OCI-LY3 (cell line): ENCODE data around the gene MYO16.

Experiments
- H2AFZ ChIP-seq: fragments of 200-600, 300-600 bp; shearing (Covaris generic); 2 replicates; pipeline ENCODE4 v1.6.0; 2014; ENCODE audit warnings: antibody characterized with exemption, low read depth, low read length
- H3K27ac ChIP-seq: fragments of 200-600, 300-600 bp; sonication (generic); 2 replicates; pipeline ENCODE4 v1.5.1; 2014; ENCODE audit warnings: mild to moderate bottlenecking, low read length, moderate library complexity, mixed read lengths
- H3K27me3 ChIP-seq: fragments of 200-600, 300-600 bp; sonication (generic); 2 replicates; pipeline ENCODE4 v1.6.1; 2014; ENCODE audit warnings: low read depth, low read length, mixed read lengths
- H3K36me3 ChIP-seq: fragments of 200-600, 300-600 bp; sonication (generic); replicated peaks from 2 replicates; pipeline ENCODE3; 2014; ENCODE audit warnings: low read depth, low read length, mixed read lengths
- H3K4me1 ChIP-seq: fragments of 300-600, 200-600 bp; sonication (generic); 2 replicates; pipeline ENCODE4 v1.6.1; 2014; ENCODE audit warnings: low read length, mixed read lengths
- H3K4me2 ChIP-seq: fragments of 200-600, 300-600 bp; sonication (generic); 2 replicates; pipeline ENCODE4 v1.6.1; 2014; ENCODE audit warnings: low read length, mixed read lengths
- H3K4me3 ChIP-seq: fragments of 300-600, 200-600 bp; sonication (generic); 2 replicates; pipeline ENCODE4 v1.5.1; 2014; ENCODE audit warnings: antibody characterized with exemption, mild to moderate bottlenecking, low read length, moderate library complexity
- H3K79me2 ChIP-seq: fragments of 300-600, 200-600 bp; shearing (Covaris generic); 2 replicates; pipeline ENCODE4 v1.6.1; 2014; ENCODE audit warnings: mild to moderate bottlenecking, low read length, mixed read lengths
- H3K9ac ChIP-seq: fragments of 300-600, 200-600 bp; shearing (Covaris generic); 2 replicates; pipeline ENCODE4 v1.6.0; 2014; ENCODE audit warnings: mild to moderate bottlenecking, low read length, moderate library complexity
- H3K9me3 ChIP-seq: fragments of 200-600, 300-600 bp; shearing (Covaris generic); 2 replicates; pipeline ENCODE4 v1.6.1; 2014; ENCODE audit warnings: low read length, mixed read lengths; ENCODE audit not compliant: insufficient read depth
- H4K20me1 ChIP-seq: fragments of 200-600, 300-600 bp; sonication (generic); 2 replicates; pipeline ENCODE4 v1.6.1; 2016; ENCODE audit warnings: low read length, mixed read lengths; ENCODE audit not compliant: insufficient read depth
- CTCF ChIP-seq: fragments of 200-600, 300-600 bp; sonication (generic); IDR thresholded peaks from 2 replicates; pipeline ENCODE4 v1.5.1; 2014; ENCODE audit warnings: antibody characterized with exemption, low read length, low read depth
- EZH2phosphoT487 ChIP-seq: fragments of 200-600 bp; shearing (Covaris generic); IDR thresholded peaks from 2 replicates; pipeline ENCODE4 v1.6.1; 2018; ENCODE audit warnings: antibody characterized with exemption, mixed run types, low read depth

MYO16 gene

GRCh38 chr13:108656742-108657141 lies 27.3 kb downstream of the MYO16 start:
- Histone ChIP-seq H3K79me2 (no peaks in the 10 kb centered on the region), H4K20me1 (no peaks in the 10 kb centered on the region), H3K4me2 (no peak overlapping the region), H2AFZ (no peak overlapping the region), H3K9ac (no peak overlapping the region), H3K9me3 (no peaks in the 10 kb centered on the region), H3K36me3 (no peaks in the 10 kb centered on the region), H3K27me3 (no peaks in the 10 kb centered on the region), H3K4me3 (no peak overlapping the region), H3K4me1 (no peaks in the 10 kb centered on the region), H3K27ac (no peak overlapping the region)
- TF ChIP-seq EZH2phosphoT487 (no peak), CTCF (no peak)

- Histone ChIP-seq H2AFZ (no peak overlapping the region), H3K9me3 (no peaks in the 10 kb centered on the region), H3K27ac (no peak overlapping the region), H4K20me1 (no peaks in the 10 kb centered on the region), H3K27me3 (no peaks in the 10 kb centered on the region), H3K79me2 (no peaks in the 10 kb centered on the region), H3K4me2 (no peak overlapping the region), H3K4me1 (no peaks in the 10 kb centered on the region), H3K4me3 (no peak overlapping the region), H3K36me3 (no peaks in the 10 kb centered on the region), H3K9ac (no peak overlapping the region)
- no peak for TF ChIP-seq CTCF
- TF ChIP-seq EZH2phosphoT487: no peak
These were observed 28.1 kb downstream of the MYO16 start for GRCh38 chr13:108657519-108657918.

- H3K27me3 ChIP-seq: no peaks in the 10 kb centered on the region
- no peaks in the 10 kb centered on the region for H4K20me1 ChIP-seq
- no peaks in the 10 kb centered on the region for H3K4me1 ChIP-seq
- no peak overlapping the region for H3K9ac ChIP-seq
- H2AFZ ChIP-seq: no peak overlapping the region
- no peak overlapping the region for H3K27ac ChIP-seq
- TF ChIP-seq EZH2phosphoT487 (no peak), CTCF (no peak)
- H3K4me2 ChIP-seq: no peak overlapping the region
- H3K36me3 ChIP-seq: no peaks in the 10 kb centered on the region
- no peak overlapping the region for H3K4me3 ChIP-seq
- no peaks in the 10 kb centered on the region for H3K9me3 ChIP-seq
- no peaks in the 10 kb centered on the region for H3K79me2 ChIP-seq
These were observed 33.1 kb downstream of the MYO16 start for GRCh38 chr13:108662528-108662927.

- H4K20me1 ChIP-seq: no peaks in the 10 kb centered on the region
- H3K4me2 ChIP-seq: no peak overlapping the region
- no peaks in the 10 kb centered on the region for H3K36me3 ChIP-seq
- no peak overlapping the region for H3K4me3 ChIP-seq
- no peaks in the 10 kb centered on the region for H3K9me3 ChIP-seq
- TF ChIP-seq EZH2phosphoT487: no peak
- TF ChIP-seq CTCF: no peak
- H2AFZ ChIP-seq: no peak overlapping the region
- H3K27ac ChIP-seq: no peak overlapping the region
- no peaks in the 10 kb centered on the region for H3K27me3 ChIP-seq
- no peaks in the 10 kb centered on the region for H3K4me1 ChIP-seq
- H3K79me2 ChIP-seq: no peaks in the 10 kb centered on the region
- H3K9ac ChIP-seq: no peak overlapping the region
These were observed 34.3 kb downstream of the MYO16 start for GRCh38 chr13:108663710-108664109.
